Esophagus muscularis mucosa (tissue), 4 donors: ENCODE data around the gene C16orf74.

ENCODE experiments used
- CTCF ChIP-seq, 3 experiments: fragments of 200-600 bp in 2 of 3; fragments of 450-650 bp in 1 of 3; sonication (generic) in 2 of 3; IDR thresholded peaks; one replicate each; pipeline ENCODE4 v1.5.1; 2017 to 2019; ENCODE audit warnings: antibody characterized with exemption in 3 of 3, mild to moderate bottlenecking in 2 of 3, moderate library complexity in 1 of 3
- EP300 ChIP-seq: sonication (generic); formaldehyde crosslinking; IDR thresholded peaks from one replicate; pipeline ENCODE4 v1.6.1; 2017; ENCODE audit warnings: antibody characterized with exemption
- POLR2A ChIP-seq: fragments of 450-650 bp; IDR thresholded peaks from one replicate; pipeline ENCODE4 v1.6.1; 2017; ENCODE audit warnings: antibody characterized with exemption, moderate library complexity, mild to moderate bottlenecking, low read depth
- POLR2AphosphoS5 ChIP-seq, 2 donors: sonication (generic); formaldehyde crosslinking; IDR thresholded peaks; one replicate each; pipeline ENCODE4 v1.6.1; 2017; ENCODE audit warnings: antibody characterized with exemption in 2 of 2

- no peak for TF ChIP-seq CTCF (IDR thresholded peaks at IDR 0.05)
- no peak for TF ChIP-seq POLR2AphosphoS5 (IDR thresholded peaks at IDR 0.05)
- no peak for TF ChIP-seq POLR2A
- no peak for TF ChIP-seq EP300
These were observed 70.4 kb downstream of the C16orf74 start for GRCh38 chr16:85680352-85680944.
